Gastroesophageal sphincter (tissue), 3 donors: ENCODE results near the gene GAREM1.

Source experiments
- CTCF ChIP-seq, 4 experiments: fragments of 200-600 bp in 2 of 4; fragments of 450-650 bp in 2 of 4; sonication (generic) in 1 of 4; IDR thresholded peaks; one replicate each; pipeline ENCODE4 v1.5.1; 2017 to 2019; ENCODE audit warnings: antibody characterized with exemption in 4 of 4, mild to moderate bottlenecking in 2 of 4, moderate library complexity in 2 of 4
- EP300 ChIP-seq: sonication (generic); formaldehyde crosslinking; IDR thresholded peaks from one replicate; pipeline ENCODE4 v1.6.1; 2017; ENCODE audit warnings: antibody characterized with exemption, mild to moderate bottlenecking
- POLR2A ChIP-seq, 2 donors: fragments of 450-650 bp; IDR thresholded peaks; one replicate each; pipeline ENCODE4 v1.6.1; 2017; ENCODE audit warnings: antibody characterized with exemption in 2 of 2, mild to moderate bottlenecking in 2 of 2, moderate library complexity in 1 of 2

- TF ChIP-seq CTCF (IDR thresholded peaks at IDR 0.05) (no peak), POLR2A (IDR thresholded peaks at IDR 0.05) (no peak), EP300 (no peak)
Observed at GRCh38 chr18:32303400-32303799, 167.3 kb downstream of the GAREM1 start.
